Activated B cell treated with CpG ODN at 0.5 μM for 24 hours (primary cell): ENCODE data around the gene FAM114A1. TPM values are rescaled to one million over a fixed set of nuclear protein-coding genes. Genes with fewer than 3 reads are reported as not detected.

Experiments
- ATAC-seq: fragments of 200-7000 bp; cut with Tn5 transposase; one replicate; pipeline ENCODE4 v1.10.0; 2021; ENCODE audit warnings: low read depth, mild to moderate bottlenecking, moderate library complexity
- CTCF ChIA-PET: fragments of 350-600 bp; sonication (Branson Sonifier 250); formaldehyde crosslinking; loops from one replicate; lab custom pipeline; 2021; ENCODE audit warnings: antibody characterized with exemption; lab: Charles Lee
- POLR2A ChIA-PET: fragments of 350-600 bp; sonication (Branson Sonifier 250); formaldehyde crosslinking; loops from one replicate; lab custom pipeline; 2021; ENCODE audit warnings: antibody characterized with exemption; lab: Charles Lee
- DNase-seq: peaks from one replicate; pipeline ENCODE4 v3.0.0; 2022
- H3K27ac Mint-ChIP-seq: one replicate; pipeline ENCODE4 v1.8.0; 2020; ENCODE audit warnings: mixed read lengths
- H3K27me3 Mint-ChIP-seq: one replicate; pipeline ENCODE4 v1.8.0; 2021; ENCODE audit warnings: mixed read lengths
- H3K36me3 Mint-ChIP-seq: one replicate; pipeline ENCODE4 v1.8.0; 2021; ENCODE audit warnings: low read depth, mixed read lengths
- H3K4me1 Mint-ChIP-seq: one replicate; pipeline ENCODE4 v1.8.0; 2021; ENCODE audit warnings: mixed read lengths
- H3K4me3 Mint-ChIP-seq: one replicate; pipeline ENCODE4 v1.8.0; 2020; ENCODE audit warnings: mild to moderate bottlenecking, mixed read lengths
- H3K9me3 Mint-ChIP-seq: one replicate; pipeline ENCODE4 v1.8.0; 2020; ENCODE audit warnings: mixed read lengths
- intact Hi-C: fragments of 100-400 bp; cut with micrococcal nuclease; formaldehyde crosslinking; loops from one replicate; pipeline ENCODE4 v1.15.1; 2024
- total RNA-seq: library from RNA; stranded (reverse); gene quantifications from 2 replicates; pipeline ENCODE4 v1.2.3, GENCODE V29; 2022
- TF ChIP-seq, protein P1 (sequence below): fragments of 200-600 bp; IDR thresholded peaks from one replicate; pipeline ENCODE4 v1.8.0; 2022; ENCODE audit warnings: antibody characterized with exemption, mild to moderate bottlenecking

FAM114A1 gene
- total RNA-seq, 1 donor from 2014 or later: 3.3 TPM

DNA sequence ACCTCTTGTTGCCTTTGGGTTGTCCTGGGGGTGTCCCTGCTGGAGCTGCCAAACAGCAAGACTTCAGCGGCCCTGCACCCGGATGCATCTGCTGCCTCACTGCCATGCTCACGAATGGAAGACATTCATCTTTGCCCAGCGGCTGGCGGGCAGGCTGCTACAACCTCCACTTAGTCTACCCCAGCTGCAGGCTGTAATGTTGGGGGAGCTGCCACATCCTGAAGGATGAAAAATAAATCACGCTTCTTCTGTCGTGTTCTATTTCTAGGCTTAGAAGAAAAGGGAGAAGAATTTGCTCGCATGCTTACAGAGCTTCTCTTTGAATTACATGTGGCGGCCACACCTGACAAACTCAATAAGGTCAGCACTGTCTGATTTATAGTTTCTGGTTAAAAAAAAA lies 61.4 kb downstream of the FAM114A1 start:
- no peak for ATAC-seq
- DNase-seq: no peak
- ChIA-PET POLR2A (no interaction called here), CTCF (no interaction called here)
- Mint-ChIP-seq H3K9me3 (no peaks in the 10 kb centered on the region), H3K27me3 (no peaks in the 10 kb centered on the region), H3K27ac (no peak overlapping the region), H3K4me1 (no peaks in the 10 kb centered on the region), H3K4me3 (no peak overlapping the region), H3K36me3 (peaks cover 2% of the 10 kb centered on the region)
- TF ChIP-seq, protein P1, sequence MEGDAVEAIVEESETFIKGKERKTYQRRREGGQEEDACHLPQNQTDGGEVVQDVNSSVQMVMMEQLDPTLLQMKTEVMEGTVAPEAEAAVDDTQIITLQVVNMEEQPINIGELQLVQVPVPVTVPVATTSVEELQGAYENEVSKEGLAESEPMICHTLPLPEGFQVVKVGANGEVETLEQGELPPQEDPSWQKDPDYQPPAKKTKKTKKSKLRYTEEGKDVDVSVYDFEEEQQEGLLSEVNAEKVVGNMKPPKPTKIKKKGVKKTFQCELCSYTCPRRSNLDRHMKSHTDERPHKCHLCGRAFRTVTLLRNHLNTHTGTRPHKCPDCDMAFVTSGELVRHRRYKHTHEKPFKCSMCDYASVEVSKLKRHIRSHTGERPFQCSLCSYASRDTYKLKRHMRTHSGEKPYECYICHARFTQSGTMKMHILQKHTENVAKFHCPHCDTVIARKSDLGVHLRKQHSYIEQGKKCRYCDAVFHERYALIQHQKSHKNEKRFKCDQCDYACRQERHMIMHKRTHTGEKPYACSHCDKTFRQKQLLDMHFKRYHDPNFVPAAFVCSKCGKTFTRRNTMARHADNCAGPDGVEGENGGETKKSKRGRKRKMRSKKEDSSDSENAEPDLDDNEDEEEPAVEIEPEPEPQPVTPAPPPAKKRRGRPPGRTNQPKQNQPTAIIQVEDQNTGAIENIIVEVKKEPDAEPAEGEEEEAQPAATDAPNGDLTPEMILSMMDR: no peak
- intact Hi-C loops: no loop called here

GRCh38 chr4:38930204-38930603 lies 62.6 kb downstream of the FAM114A1 start:
- intact Hi-C loops: loop anchor here (5.0 kb wide), 1 partner anchor 37 kb away; no protein-coding TSS in a partner anchor
- ChIA-PET CTCF (no interaction called here), POLR2A (no interaction called here)
- Mint-ChIP-seq H3K36me3 (peaks cover 2% of the 10 kb centered on the region), H3K27me3 (no peaks in the 10 kb centered on the region), H3K4me3 (no peak overlapping the region), H3K4me1 (no peaks in the 10 kb centered on the region), H3K9me3 (no peaks in the 10 kb centered on the region), H3K27ac (no peak overlapping the region)
- DNase-seq (no peak), ATAC-seq (no peak)
- TF ChIP-seq, protein P1: no peak

DNA sequence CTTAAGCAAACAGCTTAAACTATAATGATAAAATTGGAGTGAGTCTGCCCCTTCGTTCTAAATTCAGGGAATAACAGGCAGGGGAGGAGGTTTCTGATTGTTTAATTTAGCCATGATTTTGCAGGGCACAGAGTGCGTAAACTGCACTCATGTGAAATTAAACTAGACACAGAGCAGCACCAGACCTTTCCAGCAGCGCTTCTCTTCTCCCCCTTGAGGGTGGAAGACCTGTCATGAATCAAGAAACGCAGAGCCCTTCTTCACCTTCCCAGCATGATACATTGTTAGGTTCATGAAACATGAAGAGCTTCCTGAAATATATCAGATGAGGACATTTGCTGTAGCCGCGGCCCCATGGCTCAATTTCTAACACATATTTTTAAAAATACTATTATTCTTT lies 63.1 kb downstream of the FAM114A1 start:
- intact Hi-C loops: loop anchor here (5.0 kb wide), 1 partner anchor 37 kb away; no protein-coding TSS in a partner anchor
- Mint-ChIP-seq H3K4me1 (no peaks in the 10 kb centered on the region), H3K36me3 (peaks cover 2% of the 10 kb centered on the region), H3K9me3 (no peaks in the 10 kb centered on the region), H3K27ac (no peak overlapping the region), H3K27me3 (no peaks in the 10 kb centered on the region), H3K4me3 (no peak overlapping the region)
- DNase-seq (no peak), ATAC-seq (no peak)
- TF ChIP-seq, protein P1: no peak
- ChIA-PET CTCF (no interaction called here), POLR2A (no interaction called here)

DNA sequence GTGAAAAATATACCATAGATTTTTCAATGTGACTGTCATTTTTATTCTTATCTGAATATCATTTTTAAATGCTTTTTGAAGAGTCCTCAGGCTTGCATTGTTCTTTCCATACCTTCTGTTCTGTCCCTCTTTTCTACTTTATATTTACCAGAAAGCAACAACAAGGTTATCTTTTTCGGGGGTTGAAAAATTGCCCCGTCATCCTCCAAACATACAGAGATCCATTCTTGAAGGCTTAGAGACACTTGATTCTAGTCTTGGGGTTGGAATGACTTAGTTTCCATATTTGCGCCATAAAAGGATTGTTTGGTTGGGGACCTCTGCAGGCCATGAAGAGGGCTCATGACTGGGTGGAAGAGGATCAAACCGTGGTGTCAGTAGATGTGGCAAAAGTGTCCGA lies 63.5 kb downstream of the FAM114A1 start:
- CTCF ChIA-PET: no interaction called here
- H3K36me3 Mint-ChIP-seq: peaks cover 2% of the 10 kb centered on the region
- TF ChIP-seq, protein P1: no peak
- DNase-seq: no peak
- intact Hi-C loops: loop anchor here (5.0 kb wide), 1 partner anchor 36 kb away; no protein-coding TSS in a partner anchor
- no peak overlapping the region for H3K4me3 Mint-ChIP-seq
- no peak overlapping the region for H3K27ac Mint-ChIP-seq
- POLR2A ChIA-PET: no interaction called here
- no peaks in the 10 kb centered on the region for H3K9me3 Mint-ChIP-seq
- H3K4me1 Mint-ChIP-seq: no peaks in the 10 kb centered on the region
- no peaks in the 10 kb centered on the region for H3K27me3 Mint-ChIP-seq
- ATAC-seq: no peak

DNA sequence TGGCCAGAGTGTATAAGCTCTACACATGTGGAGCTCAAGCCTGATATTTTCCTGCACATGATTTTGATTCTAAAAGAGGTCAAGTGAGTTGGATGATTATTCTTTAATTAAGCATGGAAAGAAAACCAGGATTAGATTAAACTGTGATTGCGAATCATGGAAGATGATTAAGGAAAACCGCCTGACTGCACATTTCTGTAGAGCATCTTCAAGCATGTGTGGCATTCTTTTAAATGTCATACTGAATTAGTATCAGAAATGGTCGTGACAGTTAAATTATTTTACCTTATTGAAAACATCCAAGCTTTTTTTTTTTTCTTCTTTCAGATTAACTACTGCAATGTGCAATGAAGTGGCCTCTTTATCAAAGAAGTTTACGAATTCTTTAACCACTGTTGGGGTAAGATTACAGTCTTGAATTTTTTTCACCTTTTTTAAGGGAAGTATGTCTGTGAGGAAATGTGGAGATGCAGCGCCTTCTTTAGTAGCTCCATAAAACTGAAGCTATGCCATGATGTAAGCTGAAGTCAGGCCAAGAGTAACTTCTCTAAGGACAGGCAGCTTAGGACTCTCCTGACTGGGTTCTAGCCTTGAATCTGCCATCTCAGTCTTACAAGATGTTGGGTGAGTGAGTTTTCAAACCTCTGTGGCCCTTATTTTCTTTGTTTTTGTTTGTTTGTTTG lies 67.9 kb downstream of the FAM114A1 start:
- H3K9me3 Mint-ChIP-seq: no peaks in the 10 kb centered on the region
- peaks cover 2% of the 10 kb centered on the region for H3K36me3 Mint-ChIP-seq
- TF ChIP-seq, protein P1: no peak
- peaks cover 10% of the 10 kb centered on the region for H3K4me1 Mint-ChIP-seq
- H3K4me3 Mint-ChIP-seq: no peak overlapping the region
- no peak overlapping the region for H3K27ac Mint-ChIP-seq
- intact Hi-C loops: no loop called here
- no peaks in the 10 kb centered on the region for H3K27me3 Mint-ChIP-seq
- DNase-seq (no peak), ATAC-seq (no peak)
- CTCF ChIA-PET: interaction anchor here (1.4 kb wide), 1 partner anchor 176 kb away, joined by 3 read pairs; no protein-coding TSS in a partner anchor
- POLR2A ChIA-PET: no interaction called here
